Endothelial cell (in vitro differentiated cells): ENCODE results near the gene RIMBP2. TPM values are rescaled to one million over a fixed set of nuclear protein-coding genes. Genes with fewer than 3 reads are reported as not detected.

ENCODE experiments used
- DNase-seq: peaks from one replicate; pipeline ENCODE4 v3.0.0; 2021; ENCODE audit warnings: low spot score
- H3K27ac Mint-ChIP-seq: one replicate; pipeline ENCODE4 v1.8.0; 2021; ENCODE audit warnings: mixed read lengths, inconsistent platforms; ENCODE audit not compliant: unreplicated experiment
- H3K27me3 Mint-ChIP-seq: one replicate; pipeline ENCODE4 v1.8.0; 2021; ENCODE audit warnings: mild to moderate bottlenecking, moderate library complexity, mixed read lengths, inconsistent platforms; ENCODE audit not compliant: unreplicated experiment
- H3K36me3 Mint-ChIP-seq: one replicate; pipeline ENCODE4 v1.8.0; 2021; ENCODE audit warnings: mild to moderate bottlenecking, low read depth, mixed read lengths, inconsistent platforms; ENCODE audit not compliant: unreplicated experiment
- H3K4me1 Mint-ChIP-seq: one replicate; pipeline ENCODE4 v1.8.0; 2021; ENCODE audit warnings: mild to moderate bottlenecking, mixed read lengths, inconsistent platforms; ENCODE audit not compliant: unreplicated experiment
- H3K4me3 Mint-ChIP-seq: one replicate; pipeline ENCODE4 v1.8.0; 2021; ENCODE audit warnings: mild to moderate bottlenecking, mixed read lengths, inconsistent platforms; ENCODE audit not compliant: unreplicated experiment
- H3K9me3 Mint-ChIP-seq: one replicate; pipeline ENCODE4 v1.8.0; 2021; ENCODE audit warnings: mixed read lengths, inconsistent platforms; ENCODE audit not compliant: unreplicated experiment
- CTCF ChIP-seq: fragments of 200-600 bp; sonication (generic); IDR thresholded peaks from one replicate; pipeline ENCODE4 v1.5.0; 2021; ENCODE audit warnings: antibody characterized with exemption; ENCODE audit not compliant: unreplicated experiment
- total RNA-seq: library from RNA; stranded (reverse); fragmentation: NEBNext Ultra II Directional; extraction: Animal tissue kit (Norgen Biotek cat#: 25700); gene quantifications from one replicate; pipeline ENCODE4 v1.2.1, GENCODE V29; 2021; ENCODE audit not compliant: unreplicated experiment

Gene RIMBP2
- total RNA-seq, 1 donor from 2014 or later, result 1.4 TPM

- H3K36me3 Mint-ChIP-seq, result peaks cover 6% of the 10 kb centered on the region
- H3K27ac Mint-ChIP-seq, result no peak overlapping the region
- H3K9me3 Mint-ChIP-seq, result peaks cover 31% of the 10 kb centered on the region
- no peak for DNase-seq
- H3K27me3 Mint-ChIP-seq, result peaks cover 3% of the 10 kb centered on the region
- no peak overlapping the region for H3K4me3 Mint-ChIP-seq
- TF ChIP-seq CTCF, result no peak
- no peaks in the 10 kb centered on the region for H3K4me1 Mint-ChIP-seq
These were observed 225.4 kb downstream of the RIMBP2 start for GRCh38 chr12:130490674-130491073.

DNA sequence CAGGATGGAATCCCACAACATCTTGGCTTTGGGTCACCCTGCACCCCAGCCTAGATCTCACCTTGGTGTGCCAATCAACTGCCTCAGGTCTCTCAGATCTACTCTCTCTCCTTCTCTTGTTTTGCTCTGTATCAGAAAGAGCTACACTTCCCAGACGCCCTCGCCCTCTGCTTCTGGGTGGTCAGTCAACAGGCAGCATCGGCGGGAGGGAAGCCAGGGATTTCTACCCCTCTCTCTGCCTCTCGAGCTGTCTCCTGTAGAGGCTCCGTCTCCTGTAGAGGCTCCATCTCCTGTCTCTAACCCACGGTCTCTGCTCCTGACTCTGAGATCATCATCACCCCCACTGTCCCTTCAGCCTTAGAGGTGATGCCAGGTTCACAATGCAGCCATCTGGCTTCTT lies 226.8 kb downstream of the RIMBP2 start:
- H3K9me3 Mint-ChIP-seq, result peaks cover 25% of the 10 kb centered on the region
- H3K27ac Mint-ChIP-seq, result no peak overlapping the region
- H3K27me3 Mint-ChIP-seq, result peaks cover 4% of the 10 kb centered on the region
- H3K36me3 Mint-ChIP-seq, result peaks cover 6% of the 10 kb centered on the region
- DNase-seq, result no peak
- no peak for TF ChIP-seq CTCF
- no peaks in the 10 kb centered on the region for H3K4me1 Mint-ChIP-seq
- no peak overlapping the region for H3K4me3 Mint-ChIP-seq

- H3K36me3 Mint-ChIP-seq, result peaks cover 6% of the 10 kb centered on the region
- DNase-seq, result no peak
- no peak overlapping the region for H3K4me3 Mint-ChIP-seq
- peaks cover 25% of the 10 kb centered on the region for H3K9me3 Mint-ChIP-seq
- peaks cover 6% of the 10 kb centered on the region for H3K27me3 Mint-ChIP-seq
- H3K27ac Mint-ChIP-seq, result no peak overlapping the region
- no peaks in the 10 kb centered on the region for H3K4me1 Mint-ChIP-seq
- no peak for TF ChIP-seq CTCF
These were observed 227.8 kb downstream of the RIMBP2 start for GRCh38 chr12:130488358-130488710.

DNA sequence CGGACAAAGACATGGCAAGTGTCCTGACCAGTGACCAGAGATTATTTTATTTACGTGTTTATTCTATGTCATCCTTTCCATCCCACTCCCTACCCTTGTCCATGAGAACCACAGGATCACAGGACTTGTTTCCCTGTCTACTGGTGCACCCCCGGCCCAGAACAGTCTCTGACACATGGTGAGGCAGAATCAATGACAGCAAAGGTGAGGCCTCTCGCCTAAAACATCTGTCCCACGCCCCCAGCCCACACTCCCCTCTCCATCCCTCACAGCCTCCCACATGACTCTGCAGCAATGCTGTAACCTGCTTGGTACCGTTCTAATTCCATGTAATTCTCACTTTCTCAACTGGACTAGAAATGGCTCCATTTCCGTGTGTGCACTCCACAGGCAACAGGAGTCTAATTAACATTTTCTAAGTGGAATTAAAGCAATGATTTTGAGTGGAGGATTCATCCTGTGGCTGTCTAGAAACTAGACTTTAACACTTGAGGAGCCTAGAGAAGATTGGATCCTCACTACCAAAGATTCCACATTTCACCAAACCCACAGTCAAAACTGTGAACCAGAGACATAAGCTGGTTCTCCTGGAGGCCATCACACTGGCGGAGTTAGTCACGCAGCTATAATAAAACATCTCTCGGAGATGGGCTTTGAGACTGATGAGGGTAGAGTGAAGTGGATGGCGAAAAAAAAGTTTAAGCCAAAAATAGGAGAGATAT lies 228.3 kb downstream of the RIMBP2 start:
- Mint-ChIP-seq H3K9me3 (peaks cover 25% of the 10 kb centered on the region), H3K4me1 (no peaks in the 10 kb centered on the region), H3K4me3 (no peak overlapping the region), H3K36me3 (peaks cover 6% of the 10 kb centered on the region), H3K27ac (no peak overlapping the region), H3K27me3 (peaks cover 5% of the 10 kb centered on the region)
- TF ChIP-seq CTCF, result no peak
- DNase-seq, result no peak

GRCh38 chr12:130486891-130487416 lies 229.1 kb downstream of the RIMBP2 start:
- H3K9me3 Mint-ChIP-seq, result peaks cover 25% of the 10 kb centered on the region
- no peak overlapping the region for H3K27ac Mint-ChIP-seq
- no peaks in the 10 kb centered on the region for H3K4me1 Mint-ChIP-seq
- no peak for TF ChIP-seq CTCF
- H3K27me3 Mint-ChIP-seq, result peaks cover 5% of the 10 kb centered on the region
- peaks cover 6% of the 10 kb centered on the region for H3K36me3 Mint-ChIP-seq
- no peak overlapping the region for H3K4me3 Mint-ChIP-seq
- DNase-seq, result no peak
